Right atrium auricular region (tissue), 2 donors: ENCODE data around the gene GABARAP. TPM values are rescaled to one million over a fixed set of nuclear protein-coding genes. Genes with fewer than 3 reads are reported as not detected.

Experiments
- DNase-seq: peaks from one replicate; pipeline ENCODE4 v3.0.0-alpha.2; 2019; ENCODE audit warnings: low spot score
- H3K27ac ChIP-seq, 2 donors: fragments of 200-600 bp; sonication (generic); 1 replicate in 1 of 2; 2 replicates in 1 of 2; pipeline ENCODE4 v1.5.1; 2016 to 2019
- H3K27me3 ChIP-seq, 2 donors: fragments of 200-600 bp; sonication (generic); one replicate each; pipeline versions ENCODE4 v1.5.1 to v1.6.0; 2017 to 2019
- H3K36me3 ChIP-seq: fragments of 200-600 bp; sonication (generic); one replicate; pipeline ENCODE4 v1.5.1; 2016
- H3K4me1 ChIP-seq, 2 donors: fragments of 200-600 bp; sonication (generic); one replicate each; pipeline versions ENCODE4 v1.5.1 to v1.6.0; 2017 to 2019
- H3K4me3 ChIP-seq, 2 donors: fragments of 200-600 bp; sonication (generic); 1 replicate in 1 of 2; 2 replicates in 1 of 2; pipeline ENCODE4 v1.5.1; 2017 to 2019; ENCODE audit warnings: mild to moderate bottlenecking in 1 of 2, moderate library complexity in 1 of 2
- H3K9me3 ChIP-seq, 2 donors: fragments of 200-600 bp; sonication (generic); one replicate each; pipeline ENCODE4 v1.5.1; 2019
- CTCF ChIP-seq, 2 donors: fragments of 200-600 bp; sonication (generic); IDR thresholded peaks; one replicate each; pipeline ENCODE4 v1.5.1; 2019; ENCODE audit warnings: antibody characterized with exemption in 2 of 2
- total RNA-seq, 2 donors: library from RNA; depleted of rRNA; stranded (reverse); fragments of >200 nt; gene quantifications; one replicate each; pipeline ENCODE4 v1.1.0, GENCODE V29; 2016

Gene GABARAP
- total RNA-seq, 2 donors from 2014 or later: 226 to 469 TPM

GRCh38 chr17:7235693-7236665 is 6.3 kb downstream of the GABARAP start:
- Histone ChIP-seq H3K4me1 (peaks cover 0 to 57% of the 10 kb centered on the region in 2 donors), H3K9me3 (no peaks in the 10 kb centered on the region), H3K4me3 (no peak overlapping the region), H3K36me3 (peaks cover 25% of the 10 kb centered on the region), H3K27ac (no peak overlapping the region), H3K27me3 (no peaks in the 10 kb centered on the region)
- no peak for DNase-seq
- TF ChIP-seq CTCF (IDR thresholded peaks at IDR 0.05): no peak

GRCh38 chr17:7234083-7234951 is 7.9 kb downstream of the GABARAP start, which contains the start of gene DVL2:
TSS of gene DVL2 (minus strand) at chr17:7234517. CDS start at chr17:7234262, 255 bp downstream.
- H3K36me3 ChIP-seq: peaks cover 25% of the 10 kb centered on the region
- no peaks in the 10 kb centered on the region for H3K9me3 ChIP-seq
- peak; percentile 96 for DNase-seq
- no peaks in the 10 kb centered on the region for H3K27me3 ChIP-seq
- TF ChIP-seq CTCF (IDR thresholded peaks at IDR 0.05): peak in 1 of 2 donors; percentile 7
- H3K4me3 ChIP-seq: peak within 1 kb of the TSS; percentile 92 to 93
- H3K4me1 ChIP-seq: peaks cover 0 to 44% of the 10 kb centered on the region in 2 donors
- peak within 1 kb of the TSS; percentile 91 to 95 for H3K27ac ChIP-seq

GRCh38 chr17:7233701-7234082 is 8.6 kb downstream of the GABARAP start:
- Histone ChIP-seq H3K4me1 (peaks cover 0 to 44% of the 10 kb centered on the region in 2 donors), H3K9me3 (no peaks in the 10 kb centered on the region), H3K4me3 (peak overlapping the region; percentile 92 to 93), H3K27ac (peak overlapping the region; percentile 91 to 95), H3K36me3 (peaks cover 32% of the 10 kb centered on the region), H3K27me3 (no peaks in the 10 kb centered on the region)
- DNase-seq: no peak
- no peak for TF ChIP-seq CTCF (IDR thresholded peaks at IDR 0.05)

GRCh38 chr17:7232114-7232513 is 10.1 kb downstream of the GABARAP start:
- TF ChIP-seq CTCF (IDR thresholded peaks at IDR 0.05): no peak
- DNase-seq: no peak
- peaks cover 46% of the 10 kb centered on the region for H3K36me3 ChIP-seq
- H3K27ac ChIP-seq: no peak overlapping the region
- H3K27me3 ChIP-seq: no peaks in the 10 kb centered on the region
- peaks cover 0 to 38% of the 10 kb centered on the region in 2 donors for H3K4me1 ChIP-seq
- H3K4me3 ChIP-seq: no peak overlapping the region
- H3K9me3 ChIP-seq: no peaks in the 10 kb centered on the region

GRCh38 chr17:7229504-7229903 is 12.7 kb downstream of the GABARAP start:
- H3K4me3 ChIP-seq: no peak overlapping the region
- no peak overlapping the region for H3K27ac ChIP-seq
- no peaks in the 10 kb centered on the region for H3K27me3 ChIP-seq
- peaks cover 0 to 23% of the 10 kb centered on the region in 2 donors for H3K4me1 ChIP-seq
- no peaks in the 10 kb centered on the region for H3K9me3 ChIP-seq
- peaks cover 57% of the 10 kb centered on the region for H3K36me3 ChIP-seq
- no peak for DNase-seq
- TF ChIP-seq CTCF (IDR thresholded peaks at IDR 0.05): no peak
